ENCODE measurements around the gene RAPGEF2. TPM values are rescaled to one million over a fixed set of nuclear protein-coding genes. Genes with fewer than 3 reads are reported as not detected.

Gene RAPGEF2
- total and polyA plus RNA-seq, 2 of the 8 experiments (the other 6 are each of a cell fraction or from before 2014, with no cell fraction given): 24.4 to 48.6 TPM

DNA sequence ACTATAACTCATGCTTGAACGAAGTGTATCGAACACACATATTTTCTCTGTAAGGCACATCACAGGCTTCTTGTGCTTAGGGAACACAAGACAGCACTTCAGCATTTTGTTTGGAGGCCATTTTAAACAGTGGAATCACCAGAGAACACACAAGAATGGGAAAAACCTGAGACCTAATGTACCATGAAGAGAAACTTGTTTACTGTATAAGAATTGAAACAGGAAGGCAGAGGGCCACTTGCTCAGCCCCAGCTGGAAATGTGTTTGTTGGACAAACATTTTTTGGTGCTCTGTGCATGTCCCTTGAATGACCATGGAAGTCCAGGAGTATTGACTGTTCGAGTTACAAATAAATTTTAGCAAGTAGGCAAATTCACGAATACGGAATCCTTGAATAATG is 47.5 kb downstream of the RAPGEF2 start:
- H2AK5ac ChIP-seq (ENCODE audit: low read depth, low read length): no peak overlapping the region
- H3K4ac ChIP-seq (replicated peaks; ENCODE audit: insufficient read length, low read depth, low read length): no peak overlapping the region
- peak overlapping the region; percentile 6 to 29; a peak in 1 of 4 replicates for H3K4me2 ChIP-seq (ENCODE audit: insufficient read depth in 1 of 2, low read depth in 2 of 2, low read length in 2 of 2)
- 81% methylated on average over 5 of the region's 5 CpGs; no CpG with 5 or more reads in 1 of the 2 experiments for WGBS, 2 experiments (ENCODE audit: extremely low coverage in 1 of 2, insufficient coverage in 1 of 2, insufficient read length in 1 of 2, insufficient replicate concordance in 2 of 2, low coverage in 1 of 2, low lambda C conversion rate in 2 of 2, missing lambda C conversion rate in 1 of 2)
- ChIA-PET CTCF (ENCODE audit: partially characterized antibody) (interaction anchor here (1.3 to 1.5 kb wide), 2 partner anchors 29 to 248 kb away, joined by 3 read pairs; no protein-coding TSS in a partner anchor), POLR2A (ENCODE audit: partially characterized antibody) (interaction anchor here (1.2 kb wide), 1 partner anchor 40 kb away, joined by 3 read pairs; no protein-coding TSS in a partner anchor)
- DNase-seq (ENCODE audit: low read depth in 1 of 2, low spot score in 2 of 2): no peak
- H3K27ac ChIP-seq (ENCODE audit: low read depth, low read length): no peak overlapping the region
- no peaks in the 10 kb centered on the region for H3K27me3 ChIP-seq (replicated peaks in 1 of 4; ENCODE audit: control insufficient read depth in 3 of 4, extremely low read depth in 1 of 4, insufficient read depth in 3 of 4, low read length in 3 of 4)
- H2BK5ac ChIP-seq (ENCODE audit: low read depth, low read length): no peak overlapping the region
- peaks cover 3 to 97% of the 10 kb centered on the region in 2 experiments; a peak in 3 of 4 replicates for H3K79me2 ChIP-seq (ENCODE audit: control insufficient read depth in 1 of 2, insufficient read depth in 2 of 2, low read length in 2 of 2)
- no peak overlapping the region for H4K8ac ChIP-seq (ENCODE audit: extremely low read depth, insufficient read depth, low read length)
- no peak overlapping the region for H2AFZ ChIP-seq (ENCODE audit: low read length)
- H3K79me1 ChIP-seq (ENCODE audit: low read depth, low read length): peaks cover 7% of the 10 kb centered on the region; the same call in 1 of the 2 replicates
- H2BK20ac ChIP-seq (ENCODE audit: low read length): no peak overlapping the region
- H3K9me3 ChIP-seq (ENCODE audit: insufficient read depth in 2 of 2, low read depth in 1 of 2, low read length in 1 of 2): no peaks in the 10 kb centered on the region
- no peak overlapping the region for H3K4me3 ChIP-seq (ENCODE audit: extremely low read depth in 1 of 4, insufficient read depth in 2 of 4, low read depth in 3 of 4, low read length in 4 of 4)
- no peak overlapping the region for H3K14ac ChIP-seq (ENCODE audit: insufficient read length)
- peaks cover 0 to 7% (median 3%) of the 10 kb centered on the region in 4 experiments; a peak in 4 of 7 replicates for H3K4me1 ChIP-seq (replicated peaks in 1 of 4; ENCODE audit: control insufficient read depth in 3 of 4, insufficient read depth in 4 of 4, low read length in 3 of 4)
- no peak overlapping the region for H4K5ac ChIP-seq (ENCODE audit: insufficient read length, low read depth, low read length)
- H3K9ac ChIP-seq (replicated peaks in 1 of 4; ENCODE audit: extremely low read depth in 1 of 4, low read depth in 3 of 4, low read length in 3 of 4): no peak overlapping the region
- no peak overlapping the region for H2BK120ac ChIP-seq (replicated peaks; ENCODE audit: low read depth, low read length)
- H2BK15ac ChIP-seq (ENCODE audit: low read length): no peak overlapping the region
- no peak for FAIRE-seq
- H3K36me3 ChIP-seq (ENCODE audit: control insufficient read depth in 2 of 4, insufficient read depth in 4 of 4, low read length in 3 of 4): no peaks in the 10 kb centered on the region
- H3K23ac ChIP-seq (ENCODE audit: insufficient read length): no peak overlapping the region
- peaks cover 0 to 2% of the 10 kb centered on the region in 2 experiments for H4K20me1 ChIP-seq (replicated peaks in 1 of 2; ENCODE audit: control insufficient read depth in 1 of 2, insufficient read depth in 2 of 2, low read length in 2 of 2)
- H4K91ac ChIP-seq (replicated peaks; ENCODE audit: insufficient read length, low read length): no peak overlapping the region
- H3K56ac ChIP-seq (replicated peaks; ENCODE audit: insufficient read length, low read depth, low read length): no peak overlapping the region
- no peak overlapping the region for H2BK12ac ChIP-seq (ENCODE audit: low read depth, low read length)
- no peak overlapping the region for H3K18ac ChIP-seq (ENCODE audit: extremely low read depth, low read length)
- no peaks in the 10 kb centered on the region for H3K23me2 ChIP-seq (ENCODE audit: low read depth, low read length)
- TF ChIP-seq CHD1 (IDR thresholded peaks at IDR 0.05; ENCODE audit: low read depth, low read length): no peak
- TF ChIP-seq YY1 (IDR thresholded peaks at IDR 0.05; ENCODE audit: low read depth, low read length): no peak
- no peak for TF ChIP-seq ZNF274 (IDR thresholded peaks at IDR 0.05; ENCODE audit: borderline replicate concordance, extremely low read depth, low read length)
- no peak for TF ChIP-seq GTF2F1 (IDR thresholded peaks at IDR 0.05; ENCODE audit: borderline replicate concordance, low read depth, low read length)
- no peak for TF ChIP-seq CBX5 (IDR thresholded peaks at IDR 0.05; ENCODE audit: low read depth, low read length)
- TF ChIP-seq, protein P1, sequence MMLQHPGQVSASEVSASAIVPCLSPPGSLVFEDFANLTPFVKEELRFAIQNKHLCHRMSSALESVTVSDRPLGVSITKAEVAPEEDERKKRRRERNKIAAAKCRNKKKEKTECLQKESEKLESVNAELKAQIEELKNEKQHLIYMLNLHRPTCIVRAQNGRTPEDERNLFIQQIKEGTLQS (IDR thresholded peaks at IDR 0.05; ENCODE audit: insufficient read depth, low read depth, low read length): no peak
- TF ChIP-seq PHF8 (conservative IDR thresholded peaks at IDR 0.05; ENCODE audit: low read depth, low read length): no peak
- TF ChIP-seq SP4 (IDR thresholded peaks at IDR 0.05; ENCODE audit: low read length): no peak
- TF ChIP-seq POU5F1 (IDR thresholded peaks at IDR 0.05; ENCODE audit: low read depth, low read length): no peak
- TF ChIP-seq RNF2 (IDR thresholded peaks at IDR 0.05; ENCODE audit: borderline replicate concordance, low read depth, low read length, missing control alignments, poor library complexity, severe bottlenecking): no peak
- no peak for TF ChIP-seq EP300 (IDR thresholded peaks at IDR 0.05; ENCODE audit: borderline replicate concordance in 1 of 2, low read depth in 2 of 2, low read length in 2 of 2)
- TF ChIP-seq RXRA (IDR thresholded peaks at IDR 0.05; ENCODE audit: insufficient read depth, low read depth, low read length): no peak
- TF ChIP-seq RBBP5 (IDR thresholded peaks at IDR 0.05; ENCODE audit: borderline replicate concordance, low read depth, low read length): no peak

Measured in H1 (cell line).